DND-41 (cell line): ENCODE data around the gene PRRC2C.

Experiments
- ATAC-seq: fragments of 200-7000 bp; cut with Tn5 transposase; 3 replicates; pipeline ENCODE4 v1.9.1; 2021; ENCODE audit warnings: low read depth; ENCODE audit not compliant: insufficient read depth
- DNase-seq: peaks from one replicate; pipeline ENCODE4 v3.0.0-alpha.2; 2020
- H2AFZ ChIP-seq: 2 replicates; pipeline ENCODE4 v1.6.0; 2012; ENCODE audit warnings: low read depth, low read length
- H3K27ac ChIP-seq: 2 replicates; pipeline ENCODE4 v1.5.1; 2012; ENCODE audit warnings: low read length, inconsistent platforms
- H3K27me3 ChIP-seq: fragments of 200-600 bp; sonication (generic); 2 replicates; pipeline ENCODE4 v1.6.0; 2012; ENCODE audit warnings: low read length, mild to moderate bottlenecking, inconsistent platforms; ENCODE audit not compliant: insufficient read depth, poor library complexity
- H3K36me3 ChIP-seq: 2 replicates; pipeline ENCODE4 v1.5.1; 2012; ENCODE audit warnings: low read length, inconsistent platforms; ENCODE audit not compliant: insufficient read depth
- H3K4me1 ChIP-seq: 2 replicates; pipeline ENCODE4 v1.5.1; 2012; ENCODE audit warnings: mild to moderate bottlenecking, low read length; ENCODE audit not compliant: insufficient read depth
- H3K4me2 ChIP-seq: 2 replicates; pipeline ENCODE4 v1.6.0; 2012; ENCODE audit warnings: mild to moderate bottlenecking, moderate library complexity, low read length, inconsistent platforms; ENCODE audit not compliant: insufficient read depth
- H3K4me3 ChIP-seq, 2 experiments: fragments of 200-600 bp in 1 of 2; shearing (Covaris generic) in 1 of 2; 2 replicates each; pipeline ENCODE4 v1.5.1; 2012 to 2016; ENCODE audit warnings: inconsistent platforms in 2 of 2, low read length in 2 of 2, mild to moderate bottlenecking in 2 of 2, low read depth in 1 of 2, moderate library complexity in 1 of 2
- H3K79me2 ChIP-seq: 2 replicates; pipeline ENCODE4 v1.6.0; 2012; ENCODE audit warnings: low read length, inconsistent platforms; ENCODE audit not compliant: insufficient read depth
- H3K9ac ChIP-seq: 2 replicates; pipeline ENCODE4 v1.6.0; 2012; ENCODE audit warnings: low read depth, mild to moderate bottlenecking, inconsistent platforms, low read length, moderate library complexity
- H3K9me3 ChIP-seq: 2 replicates; pipeline ENCODE4 v1.5.1; 2012; ENCODE audit warnings: low read length, moderate library complexity, mild to moderate bottlenecking, inconsistent platforms; ENCODE audit not compliant: insufficient read depth, severe bottlenecking
- H4K20me1 ChIP-seq: 2 replicates; pipeline ENCODE4 v1.6.0; 2012; ENCODE audit warnings: low read length; ENCODE audit not compliant: insufficient read depth
- EZH2 ChIP-seq: IDR thresholded peaks from 3 replicates; pipeline ENCODE4 v1.6.1; 2012; ENCODE audit warnings: borderline replicate concordance, low read depth, mild to moderate bottlenecking, moderate library complexity, low read length, inconsistent platforms; ENCODE audit not compliant: severe bottlenecking
- TF ChIP-seq, protein P1 (sequence below): IDR thresholded peaks from 2 replicates; pipeline ENCODE4 v1.5.1; 2012; ENCODE audit warnings: borderline replicate concordance, low read length, moderate library complexity, mild to moderate bottlenecking; ENCODE audit not compliant: poor library complexity, severe bottlenecking; ENCODE audit errors: extremely low read depth

The PRRC2C gene

DNA sequence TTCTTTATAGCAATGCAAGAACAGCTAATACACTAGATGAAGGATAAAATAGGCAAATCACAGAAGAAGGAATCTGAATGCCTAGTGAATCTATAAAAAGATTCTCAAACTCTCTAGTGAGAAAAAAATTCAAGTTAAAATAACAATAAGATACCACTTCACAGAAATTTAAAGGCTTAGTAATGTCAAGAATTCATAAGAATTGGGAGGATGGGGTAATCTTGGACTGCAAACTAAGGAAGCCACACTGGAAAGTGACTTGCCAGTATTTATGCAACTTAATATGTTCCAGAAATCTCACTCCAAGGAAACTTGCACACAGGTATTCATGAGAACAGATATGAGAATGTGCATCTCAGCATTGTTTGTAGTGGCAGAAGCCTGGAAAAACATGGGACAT is 38.9 kb upstream of the PRRC2C start:
- H3K27ac ChIP-seq = no peak overlapping the region

DNA sequence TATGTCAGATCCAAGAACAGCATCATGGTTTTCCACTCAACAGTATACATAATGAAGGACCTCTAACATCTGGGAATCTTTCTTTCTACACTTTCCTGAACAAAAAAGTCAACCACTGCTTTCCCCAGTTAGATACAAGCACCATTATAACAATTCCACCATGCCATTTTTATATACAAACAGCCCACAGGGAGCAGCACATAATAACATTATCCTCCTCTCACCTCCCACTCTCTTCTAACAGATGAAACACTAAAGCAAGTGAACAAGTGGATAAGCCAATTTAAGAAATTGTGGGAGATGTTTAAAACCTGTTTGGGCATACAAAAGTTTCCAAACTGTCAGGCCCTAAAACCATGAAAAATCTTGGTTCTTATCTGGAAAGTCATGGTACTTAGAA is 29.4 kb upstream of the PRRC2C start:
- Histone ChIP-seq H2AFZ (no peak overlapping the region), H3K4me2 (no peak overlapping the region), H3K9ac (no peak overlapping the region), H3K79me2 (no peaks in the 10 kb centered on the region), H3K36me3 (no peaks in the 10 kb centered on the region), H4K20me1 (no peaks in the 10 kb centered on the region), H3K27me3 (no peaks in the 10 kb centered on the region), H3K4me3 (no peak overlapping the region), H3K27ac (no peak overlapping the region), H3K9me3 (no peaks in the 10 kb centered on the region), H3K4me1 (no peaks in the 10 kb centered on the region)
- no peak for TF ChIP-seq EZH2
- TF ChIP-seq, protein P1, sequence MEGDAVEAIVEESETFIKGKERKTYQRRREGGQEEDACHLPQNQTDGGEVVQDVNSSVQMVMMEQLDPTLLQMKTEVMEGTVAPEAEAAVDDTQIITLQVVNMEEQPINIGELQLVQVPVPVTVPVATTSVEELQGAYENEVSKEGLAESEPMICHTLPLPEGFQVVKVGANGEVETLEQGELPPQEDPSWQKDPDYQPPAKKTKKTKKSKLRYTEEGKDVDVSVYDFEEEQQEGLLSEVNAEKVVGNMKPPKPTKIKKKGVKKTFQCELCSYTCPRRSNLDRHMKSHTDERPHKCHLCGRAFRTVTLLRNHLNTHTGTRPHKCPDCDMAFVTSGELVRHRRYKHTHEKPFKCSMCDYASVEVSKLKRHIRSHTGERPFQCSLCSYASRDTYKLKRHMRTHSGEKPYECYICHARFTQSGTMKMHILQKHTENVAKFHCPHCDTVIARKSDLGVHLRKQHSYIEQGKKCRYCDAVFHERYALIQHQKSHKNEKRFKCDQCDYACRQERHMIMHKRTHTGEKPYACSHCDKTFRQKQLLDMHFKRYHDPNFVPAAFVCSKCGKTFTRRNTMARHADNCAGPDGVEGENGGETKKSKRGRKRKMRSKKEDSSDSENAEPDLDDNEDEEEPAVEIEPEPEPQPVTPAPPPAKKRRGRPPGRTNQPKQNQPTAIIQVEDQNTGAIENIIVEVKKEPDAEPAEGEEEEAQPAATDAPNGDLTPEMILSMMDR = no peak
- no peak for ATAC-seq
- DNase-seq = no peak

More for the DNA sequence above, 38.9 kb upstream of the PRRC2C start:
- Histone ChIP-seq H3K9ac (no peak overlapping the region), H2AFZ (no peak overlapping the region), H3K79me2 (no peaks in the 10 kb centered on the region), H3K4me3 (no peak overlapping the region), H3K4me1 (no peaks in the 10 kb centered on the region), H3K9me3 (no peaks in the 10 kb centered on the region), H4K20me1 (no peaks in the 10 kb centered on the region), H3K4me2 (no peak overlapping the region), H3K36me3 (no peaks in the 10 kb centered on the region), H3K27me3 (no peaks in the 10 kb centered on the region)
- DNase-seq = no peak
- no peak for TF ChIP-seq EZH2
- ATAC-seq = no peak

DNA sequence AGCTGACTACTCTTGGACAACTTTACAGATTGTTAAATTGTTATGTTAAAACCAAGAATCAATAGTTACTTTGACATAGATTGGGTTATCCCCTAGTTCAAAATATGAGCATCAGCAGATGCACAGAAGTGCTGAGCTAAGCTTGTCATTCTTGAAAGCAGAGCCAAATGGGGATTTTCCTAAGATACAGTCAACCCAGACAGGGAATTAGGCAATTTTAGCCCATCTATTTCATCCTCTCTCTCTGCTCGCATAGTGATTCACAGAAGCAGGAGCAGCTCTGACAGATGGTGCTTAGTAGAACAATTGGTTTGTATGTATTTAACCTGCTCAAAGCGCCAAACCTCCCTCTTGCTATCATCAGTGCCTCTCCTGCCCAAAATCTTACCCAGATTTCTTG is 27.9 kb upstream of the PRRC2C start:
- no peak overlapping the region for H3K27ac ChIP-seq
- ATAC-seq = no peak
- H3K79me2 ChIP-seq = no peaks in the 10 kb centered on the region
- no peak for DNase-seq
- H3K9me3 ChIP-seq = no peaks in the 10 kb centered on the region
- no peak overlapping the region for H2AFZ ChIP-seq
- H3K36me3 ChIP-seq = no peaks in the 10 kb centered on the region
- H3K4me3 ChIP-seq = no peak overlapping the region
- H3K4me1 ChIP-seq = no peaks in the 10 kb centered on the region
- no peak overlapping the region for H3K4me2 ChIP-seq
- no peaks in the 10 kb centered on the region for H4K20me1 ChIP-seq
- no peaks in the 10 kb centered on the region for H3K27me3 ChIP-seq
- TF ChIP-seq, protein P1 = no peak
- no peak for TF ChIP-seq EZH2
- no peak overlapping the region for H3K9ac ChIP-seq

DNA sequence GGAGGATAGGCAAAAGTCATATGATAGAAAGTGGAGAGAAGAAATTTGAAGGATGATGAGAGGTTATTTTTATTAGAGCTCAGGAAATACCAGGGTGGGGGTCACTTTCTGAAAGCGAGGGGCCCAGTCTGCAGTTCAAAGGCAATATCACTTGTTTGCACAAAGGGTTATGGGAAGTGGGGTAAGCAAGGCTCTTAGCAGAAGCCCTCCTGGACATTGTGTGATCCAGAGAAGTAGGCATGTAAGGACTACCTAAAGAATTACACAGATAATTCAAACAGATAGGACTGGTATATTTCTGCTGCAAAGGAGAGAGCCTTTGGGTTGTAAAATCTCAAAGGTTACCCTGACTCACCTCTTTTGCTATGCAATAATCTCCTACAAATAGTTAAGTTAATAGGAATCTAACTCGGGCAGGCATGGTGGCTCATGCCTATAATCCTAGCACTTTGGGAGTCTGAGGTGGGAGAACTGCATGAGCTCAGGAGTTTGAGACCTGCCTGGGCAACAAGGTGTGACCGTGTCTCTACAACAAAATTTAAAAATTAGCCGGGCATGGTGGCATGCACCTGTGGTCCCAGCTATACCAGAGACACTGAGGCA is 25.2 kb upstream of the PRRC2C start:
- H3K27ac ChIP-seq = no peak overlapping the region
- H3K9ac ChIP-seq = no peak overlapping the region
- H2AFZ ChIP-seq = no peak overlapping the region
- H4K20me1 ChIP-seq = no peaks in the 10 kb centered on the region
- no peaks in the 10 kb centered on the region for H3K79me2 ChIP-seq
- H3K4me2 ChIP-seq = no peak overlapping the region
- no peaks in the 10 kb centered on the region for H3K27me3 ChIP-seq
- no peaks in the 10 kb centered on the region for H3K9me3 ChIP-seq
- DNase-seq = no peak
- no peak for ATAC-seq
- H3K4me1 ChIP-seq = no peaks in the 10 kb centered on the region
- no peak overlapping the region for H3K4me3 ChIP-seq
- H3K36me3 ChIP-seq = no peaks in the 10 kb centered on the region
- no peak for TF ChIP-seq EZH2
- TF ChIP-seq, protein P1 = no peak
